K562 (cell line): Measurements from ENCODE around the gene BDH2. TPM values are rescaled to one million over a fixed set of nuclear protein-coding genes. Genes with fewer than 3 reads are reported as not detected.

ENCODE experiments used
- DNMT1 ChIP-seq: fragments of 450-650 bp; IDR thresholded peaks from 2 replicates; pipeline ENCODE4 v1.6.1; 2016; ENCODE audit warnings: antibody characterized with exemption, mild to moderate bottlenecking
- MCM5 ChIP-seq: fragments of 450-650 bp; IDR thresholded peaks from 2 replicates; pipeline ENCODE4 v1.6.1; 2016; ENCODE audit warnings: low read depth
- MECOM ChIP-seq: fragments of 250-450 bp; sonication (Bioruptor Pico); IDR thresholded peaks from 2 replicates; pipeline ENCODE4 v1.8.0; 2022; ENCODE audit warnings: inconsistent platforms
- POLR3A ChIP-seq: IDR thresholded peaks from 2 replicates; pipeline ENCODE4 v1.6.1; 2011; ENCODE audit warnings: borderline replicate concordance, mild to moderate bottlenecking, moderate library complexity; ENCODE audit not compliant: insufficient read length, insufficient read depth; ENCODE audit errors: extremely low read depth
- ZBTB11 ChIP-seq, 3 experiments: fragments of 200-800 bp in 1 of 3; fragments of 250-450 bp in 1 of 3; fragments of 450-650 bp in 1 of 3; sonication (Bioruptor Pico) in 1 of 3; sonication (Bioruptor generic) in 1 of 3; formaldehyde crosslinking in 1 of 3; IDR thresholded peaks; 2 replicates each; pipeline versions ENCODE4 v1.6.1 to v1.8.0; 2016 to 2022; ENCODE audit warnings: mild to moderate bottlenecking in 2 of 3, missing genetic modification characterization in 2 of 3, missing compliant biosample characterization in 1 of 3, moderate library complexity in 1 of 3
- ZBTB43 ChIP-seq: sonication (generic); formaldehyde crosslinking; IDR thresholded peaks from 2 replicates; pipeline ENCODE4 v1.8.0; 2023; ENCODE audit warnings: mild to moderate bottlenecking, missing genetic modification reagents
- polyA plus RNA-seq, 8 experiments: library from polyadenylated mRNA; depleted of rRNA in 4 of 8; stranded (reverse) in 5 of 8; unstranded in 3 of 8; fragments of >200 nt; fragmentation: Nextera tagmentation in 2 of 8; fragmentation: Illumina TruSeq in 1 of 8; extraction: Ambion mirVana in 2 of 8; extraction: Trizol in 1 of 8; gene quantifications; 2 replicates each; pipeline versions ENCODE4 v1.2.1 to v1.2.3, GENCODE V29; 2011 to 2014; ENCODE audit warnings: inconsistent platforms in 1 of 8, missing spikeins in 1 of 8
- total RNA-seq, 7 experiments: library from RNA; depleted of rRNA in 6 of 7; stranded (reverse); fragments of >200 nt in 6 of 7; fragmentation: Illumina TruSeq in 2 of 7; extraction: Trizol in 2 of 7; gene quantifications; 2 replicates each; pipeline versions ENCODE4 v1.2.1 to v1.2.3, GENCODE V29; 2011 to 2021; ENCODE audit warnings: low replicate concordance in 1 of 7
- TF ChIP-seq, protein P1 (sequence below): sonication (generic); formaldehyde crosslinking; IDR thresholded peaks from 2 replicates; pipeline ENCODE4 v1.8.0; 2022; ENCODE audit warnings: mild to moderate bottlenecking, missing genetic modification reagents

The BDH2 gene
- total and polyA plus RNA-seq, 9 of the 15 experiments (the other 6 are each of a cell fraction or from before 2014, with no cell fraction given) = 4.9 to 17.9 (median 9.1) TPM

GRCh38 chr4:103095080-103095479, 4.6 kb downstream of the BDH2 start (continued):
- TF ChIP-seq MECOM (CRISPR knock-in tag) = no peak
- TF ChIP-seq ZBTB43 (CRISPR knock-in tag) = no peak
- no peak for TF ChIP-seq DNMT1
- no peak for TF ChIP-seq POLR3A
- TF ChIP-seq ZBTB11 (CRISPR knock-in tag; IDR thresholded peaks at IDR 0.05) = no peak
- TF ChIP-seq, protein P1, sequence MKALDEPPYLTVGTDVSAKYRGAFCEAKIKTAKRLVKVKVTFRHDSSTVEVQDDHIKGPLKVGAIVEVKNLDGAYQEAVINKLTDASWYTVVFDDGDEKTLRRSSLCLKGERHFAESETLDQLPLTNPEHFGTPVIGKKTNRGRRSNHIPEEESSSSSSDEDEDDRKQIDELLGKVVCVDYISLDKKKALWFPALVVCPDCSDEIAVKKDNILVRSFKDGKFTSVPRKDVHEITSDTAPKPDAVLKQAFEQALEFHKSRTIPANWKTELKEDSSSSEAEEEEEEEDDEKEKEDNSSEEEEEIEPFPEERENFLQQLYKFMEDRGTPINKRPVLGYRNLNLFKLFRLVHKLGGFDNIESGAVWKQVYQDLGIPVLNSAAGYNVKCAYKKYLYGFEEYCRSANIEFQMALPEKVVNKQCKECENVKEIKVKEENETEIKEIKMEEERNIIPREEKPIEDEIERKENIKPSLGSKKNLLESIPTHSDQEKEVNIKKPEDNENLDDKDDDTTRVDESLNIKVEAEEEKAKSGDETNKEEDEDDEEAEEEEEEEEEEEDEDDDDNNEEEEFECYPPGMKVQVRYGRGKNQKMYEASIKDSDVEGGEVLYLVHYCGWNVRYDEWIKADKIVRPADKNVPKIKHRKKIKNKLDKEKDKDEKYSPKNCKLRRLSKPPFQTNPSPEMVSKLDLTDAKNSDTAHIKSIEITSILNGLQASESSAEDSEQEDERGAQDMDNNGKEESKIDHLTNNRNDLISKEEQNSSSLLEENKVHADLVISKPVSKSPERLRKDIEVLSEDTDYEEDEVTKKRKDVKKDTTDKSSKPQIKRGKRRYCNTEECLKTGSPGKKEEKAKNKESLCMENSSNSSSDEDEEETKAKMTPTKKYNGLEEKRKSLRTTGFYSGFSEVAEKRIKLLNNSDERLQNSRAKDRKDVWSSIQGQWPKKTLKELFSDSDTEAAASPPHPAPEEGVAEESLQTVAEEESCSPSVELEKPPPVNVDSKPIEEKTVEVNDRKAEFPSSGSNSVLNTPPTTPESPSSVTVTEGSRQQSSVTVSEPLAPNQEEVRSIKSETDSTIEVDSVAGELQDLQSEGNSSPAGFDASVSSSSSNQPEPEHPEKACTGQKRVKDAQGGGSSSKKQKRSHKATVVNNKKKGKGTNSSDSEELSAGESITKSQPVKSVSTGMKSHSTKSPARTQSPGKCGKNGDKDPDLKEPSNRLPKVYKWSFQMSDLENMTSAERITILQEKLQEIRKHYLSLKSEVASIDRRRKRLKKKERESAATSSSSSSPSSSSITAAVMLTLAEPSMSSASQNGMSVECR (CRISPR knock-in tag) = no peak
- no peak for TF ChIP-seq MCM5
